SK-MEL-5 (cell line): Measurements from ENCODE around the gene ATF6B. TPM values are rescaled to one million over a fixed set of nuclear protein-coding genes. Genes with fewer than 3 reads are reported as not detected.
A peak's percentile ranks its signal among the peaks of the same experiment; 100 is the strongest.
"Not testable (repeated sequence)": the region's sequence is repeated elsewhere in the genome, so short reads cannot be mapped to it uniquely, and the experiment has no call there.

Experiments used
- DNase-seq: peaks from one replicate; pipeline ENCODE4 v3.0.0-alpha.2; 2016; ENCODE audit warnings: low read depth, low spot score
- in situ Hi-C: cut with HindIII; loops from 2 replicates; pipeline ENCODE4 v1.10.0; 2016; ENCODE audit warnings: low sequenced_read_pairs, high pct_unique_total_duplicates, low pct_unique_long_range_greater_than_20kb
- total RNA-seq: library from RNA; depleted of rRNA; stranded (reverse); fragments of >200 nt; shearing (Covaris generic); gene quantifications from 2 replicates; pipeline ENCODE4 v1.2.3, GENCODE V29; 2014

Gene ATF6B
- total RNA-seq, 1 experiment from 2014 or later: 15.3 TPM

DNA sequence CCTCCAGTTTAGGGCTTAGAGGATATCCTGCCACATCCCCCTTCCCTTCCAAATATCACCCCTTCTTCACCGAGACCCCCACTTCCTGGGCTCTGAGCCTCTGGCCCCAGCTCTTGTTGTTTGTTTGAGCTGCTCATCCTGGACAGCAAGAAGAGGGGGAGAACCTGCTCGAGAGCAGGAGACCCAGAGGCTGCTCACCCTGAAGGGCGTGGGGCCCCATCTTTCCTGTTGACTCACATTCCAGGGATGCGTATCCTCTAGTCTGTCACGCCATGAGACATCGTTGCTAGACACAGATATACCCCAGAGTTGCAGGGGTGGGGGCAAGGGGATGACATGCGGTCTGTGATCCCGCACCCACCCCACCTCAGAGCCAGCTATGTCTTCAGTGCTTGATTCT, 13.2 kb downstream of the ATF6B start:
- in situ Hi-C loops: no loop called here
- no peak for DNase-seq

DNA sequence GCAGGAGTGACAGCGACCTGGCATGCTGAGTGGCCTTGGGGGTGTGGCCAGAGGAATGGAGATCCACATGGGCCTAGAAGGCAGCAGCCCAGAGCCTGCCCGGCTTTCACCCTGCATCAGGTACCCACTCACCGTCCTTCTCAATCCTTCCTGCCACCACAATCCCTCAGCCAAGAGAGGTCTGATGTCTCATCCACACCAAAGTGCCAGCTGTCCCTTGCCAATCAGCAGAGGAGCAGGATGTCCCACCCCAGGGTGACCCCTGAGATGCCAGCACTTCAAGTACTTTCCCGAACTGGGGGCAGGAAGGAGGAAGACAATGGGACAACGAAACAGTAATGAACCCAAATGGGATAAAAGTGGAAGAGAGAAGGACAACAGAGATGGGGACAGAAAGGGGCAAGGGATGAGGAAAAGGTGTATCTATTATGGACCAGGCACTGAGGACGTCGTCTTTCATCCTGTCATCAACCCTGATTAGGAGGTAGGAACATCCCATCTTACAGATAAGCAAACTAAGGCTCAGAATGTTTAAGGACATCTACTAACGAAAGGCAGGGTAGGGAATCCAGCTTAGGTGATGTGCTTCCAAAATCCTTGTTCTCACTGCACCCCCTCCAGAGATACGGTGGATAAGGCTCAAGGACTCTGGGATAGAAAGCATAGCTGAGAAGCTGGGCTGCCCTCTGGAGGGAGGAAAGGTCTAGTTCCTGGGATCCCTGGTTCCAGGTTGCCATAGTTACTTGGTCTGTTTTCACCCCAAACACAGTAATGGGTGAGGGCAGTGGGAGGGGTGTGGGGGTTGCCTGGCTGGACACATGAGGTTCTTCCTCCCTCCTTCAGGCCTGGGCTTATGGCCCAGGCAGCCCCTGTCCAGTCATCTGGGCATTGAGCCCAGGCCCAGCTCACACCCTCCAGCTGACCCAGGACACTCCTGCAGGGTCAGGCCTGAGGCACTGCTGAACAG, 14.4 kb downstream of the ATF6B start:
- in situ Hi-C loops: no loop called here

DNA sequence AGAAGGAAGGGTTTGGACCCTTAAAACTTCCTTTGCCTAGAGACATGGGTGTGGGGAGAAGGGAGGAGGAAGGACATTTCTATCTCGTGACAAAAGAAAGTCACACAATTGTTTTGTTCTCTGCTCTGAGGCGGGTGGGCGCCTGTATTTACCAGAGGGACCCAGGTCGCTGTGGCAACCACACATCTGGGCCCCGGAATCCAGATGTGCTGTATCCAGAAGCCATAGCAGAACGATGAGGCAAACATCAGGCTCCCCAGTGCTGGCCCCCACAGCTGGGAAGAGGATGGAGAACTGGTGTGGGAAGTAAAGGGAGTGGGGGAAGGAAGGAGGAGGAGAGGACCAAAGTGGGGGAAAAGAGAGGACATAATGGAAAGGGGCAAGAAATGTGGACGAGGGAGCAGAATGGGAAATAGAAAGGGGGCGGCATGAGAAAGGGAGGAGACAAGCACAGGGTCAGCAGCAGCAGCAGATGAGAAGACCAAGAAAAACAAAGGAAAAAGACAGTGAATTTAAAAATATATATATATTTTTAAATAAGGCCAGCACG, 15.5 kb downstream of the ATF6B start:
- DNase-seq: no peak
- in situ Hi-C loops: no loop called here

More for the DNA sequence above, 14.4 kb downstream of the ATF6B start:
- DNase-seq: peak; percentile 55

DNA sequence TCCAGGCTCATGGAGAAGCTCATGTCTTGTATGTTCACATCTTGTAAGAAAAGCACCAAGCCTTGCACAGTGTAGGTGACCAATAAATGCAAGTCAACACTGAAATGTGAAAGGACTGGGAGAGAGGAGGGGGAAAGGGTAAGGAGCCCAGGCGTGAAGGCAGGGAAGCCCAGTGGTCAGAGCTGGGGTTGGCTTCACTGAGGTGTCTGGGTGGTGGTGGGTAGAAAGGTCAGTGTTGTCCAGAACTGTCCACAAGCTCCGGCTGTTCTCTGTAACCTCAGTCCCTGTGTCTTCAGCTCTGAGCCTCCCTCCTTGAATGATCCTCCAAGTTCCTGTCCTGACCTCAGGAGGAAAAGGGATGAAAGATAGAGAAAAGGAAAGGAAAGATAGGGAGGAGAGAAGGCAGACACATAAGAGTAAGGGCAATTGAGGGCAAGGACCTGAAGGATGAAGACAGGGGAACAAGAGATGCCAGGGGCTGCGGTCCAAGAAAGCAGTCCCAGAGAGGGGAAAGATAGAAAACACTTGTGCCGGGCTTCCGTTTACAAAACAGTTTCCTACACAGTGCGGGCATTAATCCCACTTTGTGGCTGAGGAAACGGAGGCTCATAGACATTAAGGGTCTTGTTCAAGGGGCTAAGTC, 16.5 kb downstream of the ATF6B start:
- in situ Hi-C loops: no loop called here

DNA sequence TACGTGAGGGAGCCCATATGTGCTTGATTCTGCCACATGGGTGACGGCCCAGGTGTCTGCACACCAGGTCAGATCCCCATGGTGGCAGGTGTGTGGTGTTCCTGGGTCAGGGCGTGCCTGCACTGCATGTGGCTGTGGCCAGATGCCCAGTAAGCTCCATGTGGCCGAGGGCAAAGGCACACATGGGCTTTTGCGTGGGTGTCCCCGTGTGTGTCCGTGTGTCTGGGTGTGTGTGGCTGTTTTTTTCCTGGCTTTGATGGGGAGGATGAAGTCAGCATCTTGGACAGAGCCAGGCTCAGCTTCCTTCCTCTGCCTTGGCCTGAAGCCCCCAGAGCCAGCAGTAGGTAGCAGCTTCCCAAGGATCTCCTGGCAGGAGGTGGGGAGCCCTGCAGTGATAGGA, 17.4 kb downstream of the ATF6B start:
- DNase-seq: no peak
- in situ Hi-C loops: no loop called here

More for the DNA sequence above, 16.5 kb downstream of the ATF6B start:
- no peak for DNase-seq

DNA sequence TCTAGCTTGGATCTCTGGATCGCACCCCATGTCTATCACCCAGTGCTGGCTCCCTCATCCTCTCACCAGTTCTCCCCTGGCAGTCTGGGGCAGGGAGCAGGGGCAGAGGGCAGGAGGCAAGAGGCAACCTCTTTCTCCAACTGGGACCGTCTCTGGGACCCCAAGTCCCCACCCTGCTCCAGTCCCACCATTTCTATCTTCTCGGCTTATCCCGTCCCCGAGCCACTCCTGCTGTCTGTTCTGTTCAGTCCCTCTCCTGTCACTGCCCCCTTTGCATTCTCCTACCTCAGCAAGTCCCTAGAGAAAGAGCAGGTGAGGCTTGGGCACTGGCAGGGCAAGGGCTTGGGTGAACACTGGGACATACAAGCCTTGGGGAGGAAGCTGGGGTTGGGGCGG, 18.3 kb downstream of the ATF6B start:
- in situ Hi-C loops: no loop called here
- DNase-seq: no peak

DNA sequence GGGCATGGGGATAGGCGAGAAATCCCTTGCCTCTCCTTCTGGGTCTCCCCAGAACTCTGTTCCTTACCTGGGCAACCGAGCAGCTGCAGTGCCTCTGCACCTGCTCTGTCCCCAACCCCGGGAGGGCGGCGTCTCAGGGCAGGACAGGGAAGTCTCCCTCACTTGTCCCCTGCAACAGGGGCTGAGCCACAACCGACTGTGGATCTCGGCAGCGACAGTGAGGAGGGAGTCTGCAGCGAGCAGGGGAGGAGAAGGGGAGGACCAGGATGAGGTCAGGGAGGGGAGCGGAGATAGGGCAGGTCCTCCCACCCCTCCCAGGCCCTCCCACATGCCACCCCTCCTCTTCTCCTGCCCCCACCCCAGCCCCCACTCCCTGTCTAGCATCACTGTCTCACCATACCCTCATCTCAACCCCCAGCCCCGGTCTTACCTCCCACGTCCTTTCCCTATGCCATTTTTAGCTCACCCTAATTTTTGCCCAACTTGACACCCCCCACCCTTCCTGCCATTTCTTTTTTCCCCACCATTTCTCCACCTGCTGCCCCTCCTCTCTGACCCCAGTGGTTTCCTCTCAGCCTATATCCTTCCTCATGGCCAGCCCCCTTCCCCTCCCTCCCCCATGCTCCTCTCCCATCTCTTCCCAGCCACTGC, 18.8 kb downstream of the ATF6B start, which contains the start of gene TNXB:
TNXB (minus strand) TSS at position 225 of the 651 bp plus-strand sequence. CDS start 11,140 bp downstream, outside the sequence.
- no peak for DNase-seq
- in situ Hi-C loops: no loop called here

DNA sequence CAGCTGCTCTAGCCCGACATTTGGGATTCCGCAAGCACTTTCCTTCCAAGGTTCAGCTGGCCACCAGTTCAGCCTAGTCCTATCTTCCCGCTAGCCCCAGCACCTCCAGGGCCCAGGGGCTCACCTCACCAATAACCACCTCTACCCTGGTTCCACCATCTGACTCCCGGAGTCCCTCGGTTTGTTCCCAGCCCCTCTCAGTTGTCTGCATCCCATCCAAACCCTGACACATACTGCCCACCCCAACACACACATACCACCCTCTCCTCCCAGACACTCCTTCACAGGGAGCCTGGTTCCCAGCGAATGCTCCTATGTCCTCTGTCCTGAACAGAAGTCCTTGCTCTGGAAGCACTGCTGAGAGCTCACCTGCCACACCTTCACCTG, 19.3 kb downstream of the ATF6B start:
- in situ Hi-C loops: no loop called here
- DNase-seq: no peak

DNA sequence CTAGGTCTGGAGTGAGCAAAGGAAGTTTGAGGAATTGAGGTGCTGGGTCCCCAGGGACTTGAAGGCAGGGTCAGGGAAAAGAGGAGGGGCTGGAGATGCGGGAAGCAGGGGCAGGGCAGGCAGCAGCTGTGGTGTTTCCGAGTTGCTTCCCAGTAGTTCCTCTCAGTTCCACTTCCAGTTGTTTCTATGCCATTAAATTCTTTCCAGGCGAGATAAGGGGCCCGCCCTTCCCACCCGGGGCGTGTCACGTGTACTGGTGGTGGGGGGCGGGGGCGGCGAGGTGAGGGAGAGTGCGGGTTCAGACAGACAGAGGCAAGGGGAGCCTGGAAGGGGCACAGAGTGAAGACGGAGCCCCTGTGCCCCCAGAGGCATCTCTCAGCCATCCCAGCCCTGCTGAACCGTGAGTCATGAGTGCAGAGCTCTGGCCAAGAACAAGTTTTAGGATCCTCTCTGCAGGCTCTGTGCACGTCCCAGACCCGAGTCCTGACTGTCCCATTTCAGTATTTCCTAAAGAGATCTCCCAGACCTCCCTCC, 19.9 kb downstream of the ATF6B start:
- no peak for DNase-seq
- in situ Hi-C loops: no loop called here

DNA sequence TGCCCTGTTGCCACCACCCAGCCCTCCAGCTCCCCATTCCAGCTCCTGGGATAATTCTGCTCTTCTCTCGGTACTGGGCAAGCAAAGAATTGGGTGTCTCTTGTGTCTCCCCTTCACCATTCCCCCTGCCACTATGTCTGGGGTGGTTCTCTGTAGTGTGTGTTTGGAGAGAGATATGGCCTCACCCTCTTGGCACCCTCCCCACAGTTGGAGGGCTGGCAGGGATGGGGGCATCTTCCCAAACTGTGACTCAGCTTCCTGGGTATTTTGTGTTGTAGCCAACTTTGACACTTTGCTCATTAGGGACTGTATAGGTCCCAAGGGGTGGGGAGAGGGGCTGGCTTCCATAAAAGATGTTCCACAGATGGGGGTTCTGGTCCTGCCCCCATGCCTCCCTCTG, 20.6 kb downstream of the ATF6B start:
- in situ Hi-C loops: no loop called here
- no peak for DNase-seq

DNA sequence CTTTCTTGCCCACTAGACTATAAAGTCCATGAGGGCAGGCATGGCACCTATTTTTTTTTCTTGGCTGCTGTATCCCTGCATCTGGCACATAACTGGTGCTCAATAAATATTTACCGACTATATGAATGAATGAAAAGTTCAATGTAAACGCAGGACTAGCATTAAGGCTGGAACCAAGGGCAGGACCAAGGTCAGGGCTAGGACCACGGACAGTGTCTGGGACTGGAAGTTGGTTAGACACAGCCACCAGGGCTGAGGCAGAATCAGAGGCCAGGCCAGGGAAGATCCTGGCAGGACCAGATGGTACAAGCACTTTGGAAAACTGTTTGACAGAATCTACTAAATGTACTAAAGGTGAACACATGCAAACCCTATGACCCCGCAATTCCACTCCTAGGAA, 22.6 kb downstream of the ATF6B start:
- no peak for DNase-seq
- in situ Hi-C loops: no loop called here

DNA sequence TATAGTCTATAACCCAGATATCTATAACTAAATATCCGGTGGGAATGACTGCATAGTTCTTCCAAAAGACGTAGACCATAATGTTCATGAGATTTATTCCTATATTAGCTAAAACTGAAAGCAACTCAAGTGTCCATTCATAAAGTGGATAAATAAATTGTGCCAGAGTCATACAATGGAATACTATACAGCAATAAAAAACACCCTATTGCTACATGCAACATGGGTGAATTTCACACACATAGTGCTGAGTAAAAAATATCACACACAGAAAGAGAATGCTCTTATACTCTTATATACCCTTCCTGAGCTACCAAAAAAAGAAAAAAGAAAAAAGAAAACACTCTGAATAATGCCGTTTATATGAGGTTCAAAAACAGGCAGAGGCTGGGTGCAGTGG, 25.8 kb downstream of the ATF6B start:
- no peak for DNase-seq
- in situ Hi-C loops: no loop called here

DNA sequence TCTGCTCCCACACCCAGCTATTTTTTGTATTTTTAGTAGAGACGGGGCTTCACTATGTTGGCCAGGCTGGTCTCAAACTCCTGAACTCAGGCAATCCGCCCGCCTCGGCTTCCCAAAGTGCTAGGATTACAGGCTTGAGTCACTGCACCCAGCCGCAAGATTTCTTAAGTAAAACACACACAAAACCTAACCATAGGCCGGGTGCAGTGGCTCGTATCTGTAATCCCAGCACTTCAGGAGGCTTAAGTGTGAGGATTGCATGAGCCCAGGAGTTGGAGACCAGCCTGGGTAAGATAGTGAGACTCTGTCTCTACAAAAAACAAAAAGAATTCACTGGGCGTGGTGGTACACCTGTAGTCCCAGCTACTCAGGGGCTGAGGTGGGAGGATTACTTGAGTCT, 27.8 kb downstream of the ATF6B start:
- in situ Hi-C loops, DNase-seq: not testable (repeated sequence)

DNA sequence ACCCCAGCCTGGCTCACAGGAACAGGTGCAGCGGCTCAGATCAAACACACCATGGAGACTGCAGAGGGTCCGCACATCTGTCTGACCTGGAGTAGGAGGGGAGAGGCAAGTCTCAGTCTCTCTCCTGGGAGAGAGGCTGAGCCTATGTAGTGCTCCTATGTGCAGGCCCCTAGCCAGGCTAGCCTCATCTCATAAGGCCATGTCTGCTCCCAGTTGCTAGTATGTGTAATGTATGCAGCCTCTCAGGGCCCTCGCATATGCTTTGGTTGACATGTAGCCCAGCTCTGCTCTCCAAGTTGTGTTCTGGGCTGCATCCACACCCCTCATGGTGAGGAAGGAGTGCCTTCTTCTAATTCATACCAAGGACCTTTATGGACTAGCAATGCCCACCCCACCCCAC, 30.7 kb downstream of the ATF6B start:
- in situ Hi-C loops: no loop called here
- DNase-seq: no peak

DNA sequence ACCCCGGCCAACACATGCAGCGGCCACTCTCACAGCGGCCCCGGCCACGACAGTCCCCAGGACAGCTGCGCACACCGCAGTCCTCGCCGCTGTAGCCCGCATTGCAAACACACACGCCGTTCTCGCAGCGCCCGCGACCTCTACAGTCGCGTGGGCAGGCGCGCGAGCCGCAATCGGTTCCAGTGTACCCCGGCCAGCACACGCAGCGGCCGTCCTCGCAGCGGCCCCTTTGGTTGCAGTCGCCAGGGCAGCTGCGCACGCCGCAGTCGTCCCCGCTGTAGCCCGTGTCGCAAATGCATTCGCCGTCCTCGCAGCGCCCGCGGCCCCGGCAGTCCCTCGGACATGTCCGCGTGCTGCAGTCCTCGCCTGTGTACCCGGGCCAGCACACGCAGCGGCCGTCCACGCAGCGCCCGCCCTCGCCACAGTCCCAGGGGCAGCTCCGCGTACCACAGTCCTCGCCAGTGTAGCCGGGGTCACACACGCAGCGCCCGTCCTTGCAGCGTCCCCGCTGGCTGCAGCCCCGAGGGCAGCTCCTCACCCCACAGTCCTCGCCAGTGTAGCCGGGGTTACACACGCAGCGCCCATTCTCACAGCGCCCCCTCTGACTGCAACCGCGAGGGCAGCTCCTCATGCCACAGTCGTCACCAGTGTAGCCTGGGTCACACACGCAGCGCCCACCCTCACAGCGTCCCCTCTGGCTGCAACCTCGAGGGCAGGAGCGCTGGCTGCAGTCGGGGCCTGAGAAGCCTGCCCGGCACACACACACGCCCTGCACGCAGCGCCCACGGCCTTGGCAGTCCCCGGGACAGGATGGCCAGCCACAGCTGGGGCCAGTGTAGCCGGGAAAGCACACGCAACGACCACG, 31.4 kb downstream of the ATF6B start:
- in situ Hi-C loops: no loop called here
- no peak for DNase-seq

DNA sequence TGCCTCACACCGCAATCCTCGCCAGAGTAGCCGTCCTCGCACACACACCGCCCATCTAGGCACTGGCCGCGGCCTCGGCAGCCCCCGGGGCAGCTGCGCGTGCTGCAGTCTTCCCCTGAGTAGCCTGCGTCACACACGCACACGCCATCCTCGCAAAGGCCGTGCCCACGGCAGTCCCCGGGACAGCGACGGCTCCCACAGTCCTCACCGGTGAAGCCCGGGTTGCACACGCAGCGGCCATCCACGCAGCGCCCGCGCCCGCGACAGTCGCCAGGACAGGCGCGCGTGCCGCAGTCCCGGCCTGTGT, 32.0 kb downstream of the ATF6B start:
- in situ Hi-C loops: no loop called here
- DNase-seq: no peak
